GM10847 (cell line): Measurements from ENCODE around the gene COMT.

Experiments
- POLR2A ChIP-seq: IDR thresholded peaks from 2 replicates; pipeline ENCODE4 v1.6.1; 2011; ENCODE audit not compliant: insufficient read length; ENCODE audit errors: extremely low read depth

COMT gene

DNA sequence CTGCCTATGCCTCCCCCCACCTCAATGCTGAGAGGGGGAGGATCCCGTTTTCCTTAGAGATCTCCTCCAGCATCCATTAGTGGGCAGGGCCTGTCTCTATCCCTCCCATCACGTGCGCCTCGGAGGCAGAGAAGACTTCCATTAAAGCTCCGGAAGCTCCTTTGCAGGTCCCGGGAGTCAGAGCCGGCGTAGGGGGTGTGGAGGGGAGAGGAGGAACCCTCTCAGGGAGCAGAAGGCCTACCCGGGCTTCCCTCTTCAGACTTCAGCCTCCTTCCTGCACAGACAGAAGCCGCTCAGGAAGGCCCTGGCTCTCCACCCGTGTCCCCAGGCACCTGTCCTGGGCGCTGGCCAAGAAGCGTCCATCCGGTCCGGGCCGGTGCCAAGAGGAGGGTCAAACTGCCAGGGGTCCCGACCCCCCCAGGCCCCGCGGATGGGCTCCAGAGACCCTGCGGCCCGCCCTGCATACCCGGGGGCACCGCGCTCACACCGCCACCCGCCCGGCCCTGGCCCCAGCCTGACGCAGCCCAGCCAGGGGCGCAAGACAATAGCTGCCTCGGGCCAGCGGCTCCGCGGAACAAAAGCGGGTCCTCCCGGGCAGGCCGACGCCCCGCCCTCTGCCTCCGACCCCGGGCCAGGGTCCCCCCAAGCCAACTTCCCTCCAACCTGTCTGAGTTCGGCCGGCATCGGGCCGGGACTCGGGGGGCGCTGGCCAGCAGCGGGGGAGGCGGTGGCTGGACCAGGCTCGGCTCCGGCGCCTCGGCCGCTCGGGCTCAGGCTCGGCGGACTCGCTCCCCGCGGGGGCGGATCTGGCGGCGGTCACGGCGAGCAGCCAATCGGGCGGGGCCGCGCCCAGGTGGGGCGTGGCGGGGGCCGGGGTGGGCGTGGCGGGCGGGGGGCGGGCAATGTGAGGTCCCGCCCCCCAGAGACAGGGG, 45.1 kb downstream of the COMT start:
- TF ChIP-seq POLR2A, result no peak

DNA sequence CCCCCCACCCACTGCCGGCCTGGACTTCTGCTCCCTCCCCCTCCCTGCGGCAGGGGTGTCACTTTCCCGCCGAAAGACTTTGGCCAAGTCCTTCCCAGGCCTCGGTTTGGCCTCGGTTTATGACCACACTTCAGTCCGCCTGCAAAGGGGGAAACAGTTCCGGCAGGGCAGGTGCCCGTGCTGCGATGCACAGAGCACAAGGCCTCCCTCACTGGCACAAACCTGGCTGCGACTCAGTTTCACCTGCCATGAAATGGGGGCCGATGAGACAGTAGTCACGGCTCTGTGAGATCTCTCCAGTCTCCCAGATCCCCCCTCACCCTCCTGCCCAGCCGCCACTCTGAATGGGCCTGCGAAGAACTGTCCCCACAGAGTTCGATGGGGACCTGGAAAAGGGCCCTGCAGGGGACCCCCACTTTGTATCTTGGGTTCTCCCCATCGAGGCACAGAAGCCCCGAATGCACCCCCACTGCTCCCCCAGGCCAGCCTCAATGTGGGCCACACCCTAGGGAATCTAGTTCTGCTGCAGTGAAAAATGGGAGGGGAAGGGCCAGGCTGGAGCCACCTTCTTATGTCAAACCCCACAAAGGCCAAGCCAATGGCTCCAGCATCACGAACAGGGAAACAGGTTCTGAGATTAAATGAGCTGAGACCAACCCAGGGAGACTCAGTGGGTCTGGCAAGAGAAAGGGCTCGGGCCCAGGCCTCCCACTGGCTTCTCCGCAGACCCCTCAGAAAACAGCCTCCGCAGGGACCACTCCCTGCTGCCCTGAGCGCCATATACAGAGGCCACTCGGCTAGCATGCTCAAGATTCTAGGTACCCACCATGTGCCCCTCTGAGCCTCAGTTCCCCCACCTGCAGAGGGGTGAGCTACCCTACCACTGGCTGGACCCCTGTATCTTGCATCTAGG, 46.1 kb downstream of the COMT start:
- no peak for TF ChIP-seq POLR2A

DNA sequence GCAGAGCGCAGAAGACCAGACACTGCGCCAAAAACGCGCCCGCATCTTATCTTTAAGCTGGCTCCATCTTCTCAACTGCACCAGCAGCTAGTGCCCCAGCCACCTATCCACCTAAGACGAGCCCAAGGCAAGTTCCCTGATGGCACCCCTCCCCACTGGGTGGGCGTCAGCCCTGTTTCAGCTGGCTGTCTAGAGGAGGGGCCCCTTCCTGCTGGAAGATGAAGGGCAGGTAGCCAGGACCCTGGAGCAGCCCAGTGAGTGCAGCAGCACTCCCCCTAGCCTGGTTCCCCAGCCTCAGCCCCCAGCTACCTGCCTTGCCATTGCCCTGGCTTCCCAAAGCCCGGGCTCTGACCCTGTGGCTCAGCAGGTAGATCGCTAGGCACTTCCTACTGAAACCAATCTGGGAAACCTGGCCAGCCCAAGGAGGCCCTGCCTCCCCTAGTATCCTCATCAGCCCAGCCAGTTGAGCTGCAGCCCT, 46.8 kb downstream of the COMT start:
- TF ChIP-seq POLR2A, result no peak

DNA sequence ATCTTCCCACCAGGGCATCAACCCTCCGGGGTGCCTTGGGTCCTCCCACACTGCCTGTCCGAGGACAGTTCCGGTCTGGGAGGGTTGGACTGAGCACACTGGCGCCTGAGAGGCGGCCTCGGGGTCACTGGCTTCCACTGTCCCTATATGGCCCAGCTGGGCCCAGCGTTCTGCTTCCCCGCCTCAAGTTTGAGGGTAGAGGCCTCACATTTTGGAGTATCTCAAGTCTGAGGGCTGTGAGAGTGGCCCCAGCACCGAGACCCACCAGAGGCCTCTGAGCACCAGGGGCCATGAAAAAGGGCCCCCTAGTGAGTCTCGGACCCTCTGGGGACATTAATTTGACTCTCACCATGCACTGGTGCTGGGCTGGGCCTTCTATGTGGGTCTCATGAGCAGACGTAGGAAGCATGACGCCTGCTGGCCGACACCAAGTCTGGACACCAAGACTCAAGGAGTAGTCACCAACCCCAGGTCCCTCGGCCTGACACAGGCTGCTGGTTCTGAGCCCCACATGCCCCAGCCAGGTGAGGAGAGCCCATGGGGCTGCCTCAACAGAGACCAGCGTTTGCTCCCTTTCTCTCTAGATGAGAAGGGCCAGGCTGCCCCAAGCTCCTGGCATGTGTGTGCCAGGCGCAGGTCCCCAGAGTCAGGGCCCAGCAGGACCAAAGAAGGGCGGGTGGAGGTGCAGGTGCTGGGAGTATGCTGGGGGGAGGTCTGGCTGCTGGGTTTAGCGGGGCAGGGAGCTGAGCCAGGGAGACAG, 47.6 kb downstream of the COMT start:
- TF ChIP-seq POLR2A, result no peak

DNA sequence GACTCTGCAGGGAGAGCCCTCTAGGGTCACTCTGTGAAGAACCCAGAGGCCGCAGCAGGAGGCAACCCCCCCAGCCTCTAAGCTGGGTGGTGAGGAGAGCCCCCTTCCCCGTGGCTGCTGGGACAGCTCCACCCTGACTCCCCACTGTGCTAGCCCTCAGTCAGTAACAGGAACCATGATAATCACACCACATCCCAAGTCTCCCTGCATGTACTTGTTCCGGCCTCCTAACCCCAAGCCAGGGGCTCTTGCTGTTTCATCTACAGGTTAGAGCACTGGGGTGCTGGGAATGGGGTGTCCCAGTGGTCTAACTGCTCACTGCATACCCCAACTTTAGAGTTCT, 48.1 kb downstream of the COMT start:
- no peak for TF ChIP-seq POLR2A

DNA sequence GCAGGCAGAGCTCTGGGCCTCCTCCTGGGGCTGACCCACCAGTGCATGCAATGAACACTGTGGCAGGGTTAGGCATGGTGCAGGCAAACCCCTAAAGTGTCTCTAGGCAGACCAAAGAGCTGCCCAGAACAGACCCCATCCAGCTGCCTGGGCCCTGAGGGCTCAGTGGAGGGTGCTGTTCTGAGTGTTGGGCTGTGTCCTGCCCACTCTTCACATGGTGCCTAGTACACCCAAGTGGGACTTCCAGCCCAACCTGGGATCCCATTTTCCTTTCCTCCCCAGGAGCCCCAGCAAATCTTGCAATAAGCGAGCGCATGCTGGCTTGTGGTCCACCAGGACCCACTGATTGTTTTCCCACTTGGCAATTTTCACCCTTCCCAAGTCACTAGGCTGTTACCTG, 48.6 kb downstream of the COMT start:
- no peak for TF ChIP-seq POLR2A

DNA sequence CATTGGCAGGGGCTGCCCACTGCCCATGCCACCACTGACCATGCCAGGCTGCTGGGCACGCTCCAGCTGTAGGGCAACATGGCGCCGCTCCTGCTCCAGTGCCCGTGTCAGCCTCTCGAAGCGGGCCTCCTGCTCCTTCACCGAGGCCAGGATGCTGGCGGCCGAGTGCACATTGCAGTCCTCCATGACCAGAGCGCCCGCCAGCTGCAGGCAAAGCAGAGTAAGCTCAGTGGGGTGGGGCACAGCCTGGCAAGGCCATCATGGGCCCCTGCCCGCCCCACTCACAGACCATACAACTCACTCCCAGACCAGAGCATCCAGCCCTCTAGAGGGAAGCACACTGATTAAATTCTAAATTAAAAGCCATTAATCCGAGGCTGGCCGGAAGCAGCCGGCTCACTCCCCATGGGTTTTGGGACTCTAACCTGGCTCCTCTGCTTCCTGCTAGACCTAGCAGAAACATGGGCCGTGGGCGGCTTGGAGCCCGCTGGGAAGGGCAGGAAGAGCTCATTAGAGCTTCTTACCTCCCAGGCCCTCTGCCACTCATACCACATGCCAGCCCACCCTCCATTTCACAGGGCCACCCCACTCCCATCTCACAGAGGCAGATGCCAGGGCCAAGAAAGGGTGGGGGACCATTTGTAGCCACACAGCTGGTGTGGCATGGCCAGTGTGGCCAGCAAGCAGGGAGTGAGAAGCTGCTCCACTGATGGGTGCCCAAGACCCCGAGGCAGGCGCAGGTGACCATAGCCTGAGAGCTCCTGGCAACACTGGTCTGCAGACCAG, 49.2 kb downstream of the COMT start:
- no peak for TF ChIP-seq POLR2A

DNA sequence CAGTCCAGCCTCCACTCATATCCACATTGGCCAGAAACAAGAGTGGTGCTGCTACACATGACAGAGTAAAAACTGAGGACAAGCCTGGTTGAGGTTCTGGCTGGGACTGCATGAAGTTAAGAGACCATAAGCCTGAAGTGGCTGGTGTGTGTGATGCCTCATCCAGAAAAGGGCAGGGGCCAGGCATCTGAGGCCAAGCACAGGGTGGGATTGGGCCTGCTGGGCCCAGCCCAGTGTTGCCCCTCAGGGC, 49.7 kb downstream of the COMT start:
- TF ChIP-seq POLR2A, result no peak

DNA sequence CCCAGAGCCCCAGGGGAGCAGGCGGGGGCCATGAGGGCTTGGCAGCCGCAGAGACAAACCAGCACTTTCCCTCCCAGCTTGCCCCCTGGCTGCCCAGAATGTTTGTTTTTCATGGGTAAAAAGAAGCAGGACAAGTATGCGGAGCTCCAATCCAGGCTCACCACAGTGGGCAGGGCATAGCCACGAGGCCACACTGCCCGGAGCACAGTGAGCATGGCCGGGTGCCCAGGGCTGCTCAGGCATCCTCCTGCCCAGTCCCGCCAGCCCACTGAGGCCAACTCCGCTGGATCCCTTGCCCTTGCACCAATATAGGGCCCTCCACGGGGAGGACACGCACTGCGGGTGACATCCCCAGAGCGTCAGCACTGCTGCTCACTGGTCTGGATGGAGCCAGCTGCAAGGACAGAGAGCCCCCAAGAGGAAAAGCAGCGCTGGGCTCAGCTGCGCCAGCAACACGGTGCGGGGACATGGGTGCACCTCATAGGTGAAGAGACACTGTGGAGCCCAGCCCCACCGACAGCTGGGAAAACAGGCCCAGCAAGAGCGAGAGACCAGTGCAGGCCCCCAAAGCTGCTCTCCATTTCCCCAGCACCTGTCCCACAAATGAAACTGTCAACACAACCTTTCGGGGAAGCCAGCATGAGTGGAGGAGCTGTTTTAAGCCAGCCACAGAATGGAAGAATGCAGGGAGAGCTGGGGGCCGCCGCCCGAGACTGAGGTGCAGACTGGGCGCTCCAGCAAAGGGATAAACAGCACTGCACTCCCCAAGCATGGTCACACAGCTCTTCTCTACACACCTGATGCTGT, 50.3 kb downstream of the COMT start:
- no peak for TF ChIP-seq POLR2A

DNA sequence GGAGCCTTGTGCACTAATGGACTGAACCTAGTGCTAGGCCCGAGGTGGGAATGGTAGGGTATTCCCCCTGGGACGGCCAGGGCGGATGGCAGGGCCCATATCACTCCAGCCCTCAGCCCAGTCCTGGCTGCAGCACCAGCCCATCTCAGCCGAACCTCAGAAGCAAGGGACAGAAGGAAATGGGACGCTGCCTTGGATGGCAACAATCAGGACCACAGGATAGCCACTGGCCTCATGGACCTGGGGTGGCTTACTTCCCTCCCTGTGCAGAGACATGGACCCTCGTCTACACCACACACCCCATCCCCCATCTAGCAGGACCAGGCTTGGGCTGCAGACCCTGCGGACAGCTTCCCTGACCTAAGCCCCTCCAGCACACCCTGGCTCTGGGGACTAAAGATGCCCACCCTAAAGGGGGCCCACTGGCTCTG, 50.9 kb downstream of the COMT start:
- TF ChIP-seq POLR2A, result no peak

DNA sequence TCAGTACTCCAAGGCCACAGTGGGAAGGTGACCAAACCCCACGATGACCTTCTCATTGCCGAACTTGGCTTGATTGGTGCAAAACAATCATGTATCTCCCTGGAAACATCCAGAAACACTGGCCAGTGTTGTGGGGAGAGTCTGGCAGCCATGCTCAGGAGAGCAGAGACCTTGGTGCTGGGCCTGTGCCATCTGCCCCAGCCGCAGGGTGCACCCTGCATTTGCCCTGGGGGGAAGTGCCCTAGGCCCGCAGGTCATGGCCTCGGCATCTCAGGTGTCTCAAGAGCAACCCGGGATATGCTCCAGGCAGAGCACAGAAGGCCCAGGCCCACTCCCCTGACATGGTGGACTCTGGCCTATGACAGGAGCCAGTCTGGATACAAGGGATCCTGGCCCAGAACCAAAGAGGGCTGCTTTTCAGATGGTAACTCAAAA, 51.4 kb downstream of the COMT start:
- no peak for TF ChIP-seq POLR2A

DNA sequence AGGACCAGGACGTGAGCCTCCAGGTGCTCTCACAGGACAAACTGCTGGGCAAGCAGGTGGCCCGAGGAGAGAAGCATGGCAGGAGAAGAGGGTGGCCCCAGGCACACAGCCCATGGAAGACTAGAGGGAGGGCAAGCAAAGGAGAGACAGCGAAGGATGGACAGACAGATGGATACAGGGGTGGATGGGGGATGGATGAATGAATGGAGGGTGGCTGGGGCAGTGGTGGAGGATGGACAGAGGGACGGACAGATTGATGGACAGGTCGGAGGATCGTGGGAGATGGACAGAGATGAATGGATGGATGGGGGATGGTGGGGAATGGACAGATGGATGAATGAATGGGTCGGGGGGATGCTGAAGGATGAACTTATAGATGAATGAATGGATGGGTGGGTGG, 52.4 kb downstream of the COMT start:
- no peak for TF ChIP-seq POLR2A

DNA sequence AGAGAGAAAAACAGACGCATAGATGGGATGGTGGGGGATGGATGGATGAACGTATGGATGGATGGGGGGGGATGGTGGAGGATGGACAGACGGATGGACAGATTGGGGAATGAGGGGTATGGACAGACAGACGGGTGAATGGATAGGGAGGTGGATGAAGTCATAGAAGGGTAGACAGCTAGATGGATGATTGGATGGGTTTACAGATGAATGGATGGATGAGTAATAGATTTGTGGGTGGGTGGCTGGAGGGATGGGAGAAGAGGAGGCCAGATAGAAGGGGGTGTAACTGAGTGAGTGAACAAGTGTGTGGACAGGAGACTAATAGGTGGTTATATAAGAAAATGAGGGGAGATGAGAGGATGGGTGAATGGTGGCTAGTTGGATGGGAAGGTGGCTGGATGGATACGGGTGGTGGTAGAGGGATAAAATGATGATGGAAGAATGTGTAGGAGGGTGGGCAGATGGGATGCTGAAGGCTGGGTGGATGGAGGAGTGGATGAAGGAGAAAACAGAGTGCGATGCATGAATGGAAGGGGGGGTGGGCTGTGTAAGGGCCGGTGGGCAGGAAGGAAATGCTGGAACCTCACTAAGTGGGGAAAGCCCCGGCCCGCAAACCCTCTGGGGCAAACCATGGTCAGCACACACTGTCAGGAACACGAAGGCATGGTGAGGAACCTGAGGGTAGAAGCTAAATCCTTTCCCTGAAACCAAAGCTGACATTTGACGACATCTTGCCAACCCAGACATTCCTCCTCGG, 53.5 kb downstream of the COMT start:
- no peak for TF ChIP-seq POLR2A
